Effector memory CD4-positive, alpha-beta T cell (primary cell): ENCODE data around the gene GPR68.
A peak's percentile ranks its signal among the peaks of the same experiment; 100 is the strongest.

Source experiments
- DNase-seq, 3 donors: peaks; one replicate each; pipeline ENCODE4 v3.0.0-alpha.2; 2020
- H3K27ac ChIP-seq: 2 replicates; pipeline ENCODE4 v1.7.0; 2013; ENCODE audit warnings: mild to moderate bottlenecking, low read length, moderate library complexity; ENCODE audit not compliant: insufficient read depth, poor library complexity, severe bottlenecking
- H3K27me3 ChIP-seq: replicated peaks from 2 replicates; pipeline ENCODE4 v1.7.0; 2013; ENCODE audit warnings: mild to moderate bottlenecking, low read length; ENCODE audit not compliant: insufficient read depth, control insufficient read depth, poor library complexity, severe bottlenecking
- H3K36me3 ChIP-seq: 2 replicates; pipeline ENCODE4 v1.7.0; 2013; ENCODE audit warnings: mild to moderate bottlenecking, low read length, moderate library complexity; ENCODE audit not compliant: control insufficient read depth, insufficient read depth
- H3K4me1 ChIP-seq: 2 replicates; pipeline ENCODE4 v1.7.0; 2013; ENCODE audit warnings: low read length, mild to moderate bottlenecking; ENCODE audit not compliant: control insufficient read depth, insufficient read depth, poor library complexity, severe bottlenecking
- H3K4me3 ChIP-seq: 2 replicates; pipeline ENCODE4 v1.7.0; 2013; ENCODE audit warnings: low read length, low read depth, mild to moderate bottlenecking; ENCODE audit not compliant: insufficient read depth, poor library complexity, severe bottlenecking
- H3K9me3 ChIP-seq: 2 replicates; pipeline ENCODE4 v1.7.0; 2013; ENCODE audit warnings: mild to moderate bottlenecking, low read length, moderate library complexity; ENCODE audit not compliant: control insufficient read depth
- total RNA-seq, 3 donors: gene quantifications; one replicate each; lab custom pipeline; 2026; lab: John Stamatoyannopoulos, UW

The GPR68 gene, protein sequence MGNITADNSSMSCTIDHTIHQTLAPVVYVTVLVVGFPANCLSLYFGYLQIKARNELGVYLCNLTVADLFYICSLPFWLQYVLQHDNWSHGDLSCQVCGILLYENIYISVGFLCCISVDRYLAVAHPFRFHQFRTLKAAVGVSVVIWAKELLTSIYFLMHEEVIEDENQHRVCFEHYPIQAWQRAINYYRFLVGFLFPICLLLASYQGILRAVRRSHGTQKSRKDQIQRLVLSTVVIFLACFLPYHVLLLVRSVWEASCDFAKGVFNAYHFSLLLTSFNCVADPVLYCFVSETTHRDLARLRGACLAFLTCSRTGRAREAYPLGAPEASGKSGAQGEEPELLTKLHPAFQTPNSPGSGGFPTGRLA
- 17.6 to 22.1 (median 21.6) reads per million in 3 donors for total RNA-seq

DNA sequence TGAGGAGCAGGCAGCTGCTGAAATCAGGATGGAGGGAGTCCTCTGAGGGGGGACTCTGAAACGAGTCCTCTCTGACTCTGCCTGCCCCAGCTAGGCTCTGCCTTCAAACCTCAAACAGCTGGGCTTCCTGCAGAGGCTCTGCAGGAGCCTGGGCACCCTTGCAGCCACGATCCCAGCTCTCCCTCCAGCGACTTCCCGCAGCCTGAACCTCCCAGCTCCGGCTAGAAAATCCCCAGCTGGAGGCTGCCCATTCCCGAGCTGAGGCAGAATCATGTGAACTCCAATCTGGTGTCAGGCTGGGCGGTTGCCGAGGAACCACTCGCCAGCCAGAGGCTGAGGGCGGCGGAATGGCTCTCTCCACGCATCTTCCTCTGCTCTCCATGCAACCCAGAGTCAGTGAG lies at the start of gene GPR68:
TSS of gene GPR68 (minus strand) at position 204 of the 401 bp plus-strand sequence. CDS start 9,654 bp downstream, outside the sequence.
- Histone ChIP-seq H3K27ac (peak within 1 kb of the TSS; percentile 96), H3K4me1 (peaks cover 67% of the 10 kb centered on the region), H3K27me3 (no peaks in the 10 kb centered on the region), H3K9me3 (no peaks in the 10 kb centered on the region), H3K4me3 (peak within 1 kb of the TSS; percentile 39), H3K36me3 (no peaks in the 10 kb centered on the region)
- no peak for DNase-seq

DNA sequence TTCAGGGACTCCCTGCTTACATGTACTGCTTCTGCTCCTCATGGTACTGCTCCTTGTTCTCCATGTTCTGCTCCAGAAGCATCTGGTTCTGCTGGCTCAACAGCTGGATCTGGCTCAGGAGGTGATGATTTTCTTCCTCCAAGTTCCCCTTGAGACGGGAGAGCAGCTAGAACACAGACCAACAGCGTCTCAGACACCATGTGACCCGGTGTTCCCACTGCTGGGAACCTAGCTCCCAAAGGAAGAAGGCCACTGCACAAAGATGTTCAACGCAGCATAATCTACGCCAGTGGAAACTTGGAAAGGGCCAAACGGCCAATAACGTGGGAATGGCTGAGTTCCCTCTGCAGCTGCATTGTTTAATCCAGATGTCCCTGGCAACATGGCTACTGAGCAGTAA lies 49.6 kb upstream of the GPR68 start:
- no peak overlapping the region for H3K27ac ChIP-seq

DNA sequence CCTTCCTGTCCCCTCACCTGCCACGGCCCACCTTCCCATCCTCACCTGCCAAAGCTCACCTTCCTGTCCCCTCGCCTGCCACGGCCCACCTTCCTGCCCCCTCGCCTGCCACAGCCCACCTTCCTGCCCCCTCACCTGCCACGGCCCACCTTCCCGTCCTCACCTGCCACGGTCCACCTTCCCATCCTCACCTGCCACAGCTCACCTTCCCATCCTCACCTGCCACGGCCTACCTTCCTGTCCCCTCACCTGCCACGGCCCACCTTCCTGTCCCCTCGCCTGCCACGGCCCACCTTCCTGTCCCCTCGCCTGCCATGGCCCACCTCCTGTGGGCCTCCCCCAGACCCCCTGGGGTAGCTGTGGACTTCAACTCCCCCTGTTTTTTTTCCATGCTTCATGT lies 48.8 kb upstream of the GPR68 start:
- Histone ChIP-seq H3K9me3 (no peaks in the 10 kb centered on the region), H3K27me3 (no peaks in the 10 kb centered on the region), H3K27ac (peak overlapping the region; percentile 16), H3K4me1 (no peaks in the 10 kb centered on the region), H3K36me3 (peaks cover 99% of the 10 kb centered on the region), H3K4me3 (no peak overlapping the region)
- no peak for DNase-seq

More for the DNA sequence above, 49.6 kb upstream of the GPR68 start:
- no peak for DNase-seq
- Histone ChIP-seq H3K36me3 (peaks cover 100% of the 10 kb centered on the region), H3K4me3 (no peak overlapping the region), H3K9me3 (no peaks in the 10 kb centered on the region), H3K27me3 (no peaks in the 10 kb centered on the region), H3K4me1 (no peaks in the 10 kb centered on the region)

DNA sequence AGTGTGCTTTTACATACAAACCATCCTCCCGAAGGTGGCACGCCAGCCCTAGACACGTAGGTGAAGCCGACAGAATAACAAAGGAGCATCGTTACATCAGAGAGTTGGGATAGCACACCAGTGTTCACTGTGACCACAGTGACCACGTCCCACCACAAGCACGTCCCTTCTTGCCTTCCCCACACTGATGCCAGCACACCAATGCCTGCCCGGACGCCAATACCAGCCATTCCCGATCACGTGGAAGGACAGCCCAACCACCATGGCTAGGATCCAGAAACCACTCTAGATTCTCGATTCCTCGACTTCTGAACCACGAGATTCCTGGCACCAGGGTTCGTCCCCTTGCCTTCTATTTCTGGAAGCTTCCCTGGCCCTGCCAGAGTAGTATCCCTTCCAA lies 48.0 kb upstream of the GPR68 start:
- no peak for DNase-seq
- no peaks in the 10 kb centered on the region for H3K4me1 ChIP-seq
- H3K27ac ChIP-seq = no peak overlapping the region
- peaks cover 99% of the 10 kb centered on the region for H3K36me3 ChIP-seq
- H3K4me3 ChIP-seq = no peak overlapping the region
- H3K9me3 ChIP-seq = no peaks in the 10 kb centered on the region
- no peaks in the 10 kb centered on the region for H3K27me3 ChIP-seq

DNA sequence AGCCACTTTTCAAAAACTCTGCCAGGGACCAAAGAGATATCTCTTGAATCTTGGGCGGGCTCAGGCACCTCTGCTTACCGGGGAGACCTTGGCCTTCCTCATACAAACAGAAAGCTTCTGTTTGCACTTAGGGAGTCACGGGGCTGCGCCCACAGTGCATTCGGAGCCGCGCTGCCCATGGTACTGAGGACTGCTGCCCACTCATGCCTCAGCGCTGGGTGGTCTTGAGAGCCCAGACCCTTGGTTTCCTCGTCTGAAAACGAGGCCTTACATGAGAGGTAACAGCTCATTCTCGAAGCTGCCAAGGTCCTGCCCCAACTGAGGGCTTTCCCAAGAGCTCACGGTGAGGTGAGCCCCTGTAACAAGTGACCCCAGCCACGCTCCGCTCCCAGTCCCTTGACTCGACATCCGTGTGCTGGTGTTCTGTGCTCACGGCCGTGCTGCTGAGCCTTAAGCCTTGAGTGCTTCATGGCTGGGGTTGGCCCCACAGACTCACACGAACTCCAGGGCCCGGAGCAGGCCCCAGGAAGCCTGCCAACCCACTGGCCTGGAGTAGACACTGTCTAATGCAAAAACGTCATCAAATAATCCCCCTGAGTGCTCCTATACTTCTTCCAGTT lies 47.4 kb upstream of the GPR68 start:
- Histone ChIP-seq H3K27me3 (no peaks in the 10 kb centered on the region), H3K4me1 (no peaks in the 10 kb centered on the region), H3K4me3 (no peak overlapping the region), H3K36me3 (peaks cover 99% of the 10 kb centered on the region), H3K9me3 (no peaks in the 10 kb centered on the region), H3K27ac (no peak overlapping the region)
- DNase-seq = no peak

DNA sequence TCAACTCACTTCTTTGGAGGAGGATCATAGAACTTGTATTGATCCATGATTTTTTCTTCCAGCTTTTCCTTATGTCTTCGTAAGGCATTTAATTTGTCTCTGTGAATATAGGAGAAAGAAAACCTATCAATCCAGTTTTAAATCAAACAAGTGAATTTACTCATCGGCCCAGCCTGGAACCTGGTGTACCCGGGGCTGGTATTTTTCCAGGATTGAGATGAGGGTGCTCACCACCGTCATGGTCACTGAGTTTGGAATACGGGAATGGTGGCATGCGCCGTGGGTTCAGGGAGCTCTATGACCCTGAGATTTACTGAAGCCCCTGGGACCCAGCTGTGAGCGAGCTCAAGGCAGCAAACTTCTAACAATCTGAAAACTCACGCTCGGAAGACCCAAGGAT lies 46.5 kb upstream of the GPR68 start:
- DNase-seq = no peak
- Histone ChIP-seq H3K9me3 (no peaks in the 10 kb centered on the region), H3K36me3 (peaks cover 99% of the 10 kb centered on the region), H3K27ac (no peak overlapping the region), H3K4me1 (no peaks in the 10 kb centered on the region), H3K27me3 (no peaks in the 10 kb centered on the region), H3K4me3 (no peak overlapping the region)

DNA sequence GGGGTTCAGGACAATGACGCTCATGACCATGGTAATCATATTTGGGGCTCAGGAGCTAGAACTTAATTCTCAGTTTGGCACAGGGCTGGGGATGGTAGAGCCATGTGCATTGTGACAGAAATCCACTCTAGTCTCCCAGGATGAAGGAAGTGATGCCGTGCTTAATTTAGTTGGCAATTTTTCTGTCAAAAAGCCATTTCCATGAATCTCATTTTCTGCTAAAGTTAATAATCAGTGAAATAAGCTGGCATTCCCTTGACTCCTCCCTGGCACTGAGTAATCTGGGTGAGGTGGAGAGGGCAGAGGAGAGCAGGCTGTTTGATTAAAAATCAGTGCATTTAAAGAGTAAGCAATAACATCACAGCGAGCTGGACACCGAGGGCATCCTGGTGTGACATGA lies 45.0 kb upstream of the GPR68 start:
- Histone ChIP-seq H3K4me1 (no peaks in the 10 kb centered on the region), H3K27ac (no peak overlapping the region), H3K4me3 (no peak overlapping the region), H3K9me3 (no peaks in the 10 kb centered on the region), H3K36me3 (peaks cover 99% of the 10 kb centered on the region), H3K27me3 (no peaks in the 10 kb centered on the region)
- DNase-seq = no peak

DNA sequence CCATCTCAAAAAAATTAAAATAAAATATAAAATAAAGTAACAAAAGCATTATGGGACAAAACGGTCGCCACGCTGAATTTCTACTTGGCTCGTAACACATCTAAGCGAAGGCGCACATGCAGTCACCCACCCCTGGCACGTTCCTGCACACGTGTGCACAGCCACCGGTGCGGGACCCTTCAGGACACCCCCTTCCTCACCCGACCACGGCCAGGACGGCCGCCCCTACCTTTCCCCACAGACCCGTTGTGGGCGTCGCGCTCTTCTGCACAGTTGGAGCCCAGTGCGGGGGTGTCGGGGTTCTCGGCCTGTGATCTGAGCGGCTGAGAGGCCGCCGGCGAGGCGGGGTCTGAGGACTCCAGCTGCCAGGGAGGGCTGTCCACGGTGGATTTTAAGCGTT lies 44.4 kb upstream of the GPR68 start:
- Histone ChIP-seq H3K36me3 (peaks cover 99% of the 10 kb centered on the region), H3K27me3 (no peaks in the 10 kb centered on the region), H3K4me3 (no peak overlapping the region), H3K27ac (no peak overlapping the region), H3K4me1 (no peaks in the 10 kb centered on the region), H3K9me3 (no peaks in the 10 kb centered on the region)
- DNase-seq = no peak

DNA sequence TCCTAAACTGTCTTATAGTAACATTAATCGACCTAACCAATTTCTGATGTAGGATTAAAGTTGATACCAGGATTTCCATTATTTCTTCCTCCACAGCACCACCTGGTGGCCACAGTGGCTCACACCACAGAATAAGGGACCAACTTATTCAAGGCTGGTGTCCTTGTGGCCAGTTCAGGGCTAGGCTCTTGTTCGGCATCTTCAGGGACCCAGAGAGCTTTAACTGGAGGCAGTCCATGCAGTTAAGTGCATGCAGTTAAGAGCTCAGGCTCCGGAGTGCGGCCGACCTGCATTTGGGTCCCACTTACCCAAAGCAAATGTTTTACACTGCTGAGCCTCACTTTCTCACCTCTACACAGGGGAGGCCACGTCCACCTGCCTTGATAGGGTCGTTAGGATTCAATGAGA lies 42.0 kb upstream of the GPR68 start:
- no peaks in the 10 kb centered on the region for H3K9me3 ChIP-seq
- DNase-seq = peak; percentile 57 to 74 (median 58)
- H3K27me3 ChIP-seq = no peaks in the 10 kb centered on the region
- H3K4me1 ChIP-seq = no peaks in the 10 kb centered on the region
- peaks cover 99% of the 10 kb centered on the region for H3K36me3 ChIP-seq
- no peak overlapping the region for H3K4me3 ChIP-seq
- no peak overlapping the region for H3K27ac ChIP-seq

DNA sequence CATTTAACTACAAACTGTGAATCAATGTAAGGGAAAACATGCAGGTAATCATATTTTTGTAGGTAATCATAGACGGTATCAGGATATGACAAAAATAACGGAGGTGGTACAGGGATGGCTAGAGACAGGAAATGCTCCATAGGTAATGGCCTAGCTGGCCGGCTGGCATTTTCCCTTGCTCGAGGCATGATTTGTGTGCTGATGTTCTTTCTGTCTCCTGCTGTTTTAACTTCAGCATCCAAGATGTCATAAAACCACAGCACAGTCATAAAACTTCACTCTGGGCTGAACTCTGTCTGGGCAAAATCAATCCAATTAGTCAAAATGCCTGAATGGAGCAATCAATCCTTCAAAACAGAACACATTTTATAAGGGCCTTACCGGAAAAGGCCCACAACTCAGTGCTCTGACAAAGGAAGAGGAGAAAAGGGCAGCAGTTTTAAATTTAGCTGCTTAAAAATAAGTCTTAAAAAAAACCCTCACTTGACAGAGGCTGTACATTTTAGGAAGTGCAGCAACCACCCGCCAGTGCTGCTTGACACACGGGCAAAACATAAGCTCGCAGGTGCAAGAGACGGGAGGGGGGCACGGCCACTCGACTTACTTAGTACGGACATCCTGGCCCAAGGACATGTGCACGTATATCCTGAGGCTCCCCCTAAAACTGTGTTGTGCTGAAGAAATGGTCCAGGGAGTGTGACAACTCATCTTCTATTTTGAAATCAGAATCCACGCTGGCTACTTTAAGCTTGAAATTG lies 40.5 kb upstream of the GPR68 start:
- peaks cover 99% of the 10 kb centered on the region for H3K36me3 ChIP-seq
- H3K4me3 ChIP-seq = no peak overlapping the region
- no peak for DNase-seq
- H3K4me1 ChIP-seq = no peaks in the 10 kb centered on the region
- no peak overlapping the region for H3K27ac ChIP-seq
- H3K27me3 ChIP-seq = no peaks in the 10 kb centered on the region
- no peaks in the 10 kb centered on the region for H3K9me3 ChIP-seq
